GM18508 (cell line): Measurements from ENCODE around the gene SLC24A2.
"Not testable (repeated sequence)": the region's sequence is repeated elsewhere in the genome, so short reads cannot be mapped to it uniquely, and the experiment has no call there.

Experiments used
- ATAC-seq: cut with Tn5 transposase; IDR thresholded peaks from one replicate; pipeline ENCODE4 v1.9.1; 2021; ENCODE audit warnings: moderate number of reproducible peaks; ENCODE audit not compliant: insufficient read depth, unreplicated experiment

Gene SLC24A2

GRCh38 chr9:19788614-19789271 is at the start of gene SLC24A2:
TSS of gene SLC24A2 (minus strand) at chr9:19789037.
- no peak for ATAC-seq

GRCh38 chr9:19833331-19833730 is 44.5 kb upstream of the SLC24A2 start:
- not testable (repeated sequence) for ATAC-seq

- no peak for ATAC-seq
Measured at GRCh38 chr9:19830796-19831195, 42.0 kb upstream of the SLC24A2 start.

GRCh38 chr9:19828576-19829109 is 39.8 kb upstream of the SLC24A2 start:
- ATAC-seq: no peak

- ATAC-seq: no peak
Measured at GRCh38 chr9:19816769-19817168, 27.9 kb upstream of the SLC24A2 start.

GRCh38 chr9:19812194-19812593 is 23.4 kb upstream of the SLC24A2 start:
- ATAC-seq: no peak

- no peak for ATAC-seq
Measured at GRCh38 chr9:19809422-19810269, 20.8 kb upstream of the SLC24A2 start.

GRCh38 chr9:19807182-19807892 is 18.5 kb upstream of the SLC24A2 start:
- no peak for ATAC-seq

- ATAC-seq: no peak
Measured at GRCh38 chr9:19804431-19804830, 15.6 kb upstream of the SLC24A2 start.

GRCh38 chr9:19800884-19801283 is 12.0 kb upstream of the SLC24A2 start:
- no peak for ATAC-seq

- no peak for ATAC-seq
Measured at GRCh38 chr9:19799784-19800183, 10.9 kb upstream of the SLC24A2 start.

- no peak for ATAC-seq
Measured at GRCh38 chr9:19788152-19788551, 685 bp downstream of the SLC24A2 start.

GRCh38 chr9:19787672-19788071 is 1.2 kb downstream of the SLC24A2 start:
- no peak for ATAC-seq

GRCh38 chr9:19785230-19785629 is 3.6 kb downstream of the SLC24A2 start:
- no peak for ATAC-seq

GRCh38 chr9:19784136-19784535 is 4.7 kb downstream of the SLC24A2 start:
- ATAC-seq: no peak

GRCh38 chr9:19783500-19783899 is 5.3 kb downstream of the SLC24A2 start:
- no peak for ATAC-seq

- no peak for ATAC-seq
Measured at GRCh38 chr9:19782005-19782404, 6.8 kb downstream of the SLC24A2 start.

- no peak for ATAC-seq
Measured at GRCh38 chr9:19781240-19781639, 7.6 kb downstream of the SLC24A2 start.

- ATAC-seq: no peak
Measured at GRCh38 chr9:19771446-19771845, 17.4 kb downstream of the SLC24A2 start.

GRCh38 chr9:19770973-19771372 is 17.9 kb downstream of the SLC24A2 start:
- ATAC-seq: no peak

GRCh38 chr9:19769213-19769612 is 19.6 kb downstream of the SLC24A2 start:
- ATAC-seq: no peak
